ENCODE measurements around the gene SQOR. TPM values are rescaled to one million over a fixed set of nuclear protein-coding genes. Genes with fewer than 3 reads are reported as not detected.

Gene SQOR
- total and polyA plus RNA-seq, 2 donors (not counting 1 experiment from before 2014, with no cell fraction given) = 25.6 to 29.1 TPM

- H3K27me3 ChIP-seq (replicated peaks in 1 of 4; ENCODE audit: control extremely low read depth in 1 of 4, control insufficient read depth in 3 of 4, insufficient read depth in 4 of 4, low read length in 3 of 4) = no peaks in the 10 kb centered on the region
- intact Hi-C loops (cut with micrococcal nuclease) = loop anchor here (1.0 to 2.0 kb wide), 2 partner anchors 48 to 70 kb away; partner anchors contain the start of gene BLOC1S6
- H3K27ac ChIP-seq (ENCODE audit: low read length in 2 of 2) = peak overlapping the region; percentile 69 to 78
- POLR2A ChIA-PET = interaction anchor here (0.9 to 2.0 kb wide), 2 partner anchors 23 to 48 kb away, joined by 4 to 9 read pairs; partner anchors contain the start of gene BLOC1S6
- Mint-ChIP-seq H3K27ac (peak overlapping the region; percentile 97), H3K4me1 (peaks cover 42% of the 10 kb centered on the region), H3K9me3 (ENCODE audit: insufficient read depth) (no peaks in the 10 kb centered on the region), H3K4me3 (peak overlapping the region; percentile 99), H3K27me3 (no peaks in the 10 kb centered on the region)
- peaks cover 0 to 2% (median 1%) of the 10 kb centered on the region in 3 donors for H3K9me3 ChIP-seq (ENCODE audit: control extremely low read depth in 1 of 3, control insufficient read depth in 2 of 3, insufficient read depth in 1 of 3, low read length in 2 of 3)
- DNase-seq (peak; percentile 74), ATAC-seq (ENCODE audit: low read depth) (peak; percentile 59)
- CTCF ChIA-PET = interaction anchor here (1.3 to 2.4 kb wide), 8 partner anchors 9 to 233 kb away, joined by 3 to 12 read pairs (median 5); a partner anchor contains a TSS
- H2AFZ ChIP-seq (ENCODE audit: insufficient read depth, low read depth, low read length, poor library complexity, severe bottlenecking) = peak overlapping the region; percentile 93
- no peak for TF ChIP-seq EZH2 (IDR thresholded peaks at IDR 0.05; ENCODE audit: borderline replicate concordance, insufficient read depth, low read depth, low read length, poor library complexity, severe bottlenecking)
- TF ChIP-seq, protein P1, sequence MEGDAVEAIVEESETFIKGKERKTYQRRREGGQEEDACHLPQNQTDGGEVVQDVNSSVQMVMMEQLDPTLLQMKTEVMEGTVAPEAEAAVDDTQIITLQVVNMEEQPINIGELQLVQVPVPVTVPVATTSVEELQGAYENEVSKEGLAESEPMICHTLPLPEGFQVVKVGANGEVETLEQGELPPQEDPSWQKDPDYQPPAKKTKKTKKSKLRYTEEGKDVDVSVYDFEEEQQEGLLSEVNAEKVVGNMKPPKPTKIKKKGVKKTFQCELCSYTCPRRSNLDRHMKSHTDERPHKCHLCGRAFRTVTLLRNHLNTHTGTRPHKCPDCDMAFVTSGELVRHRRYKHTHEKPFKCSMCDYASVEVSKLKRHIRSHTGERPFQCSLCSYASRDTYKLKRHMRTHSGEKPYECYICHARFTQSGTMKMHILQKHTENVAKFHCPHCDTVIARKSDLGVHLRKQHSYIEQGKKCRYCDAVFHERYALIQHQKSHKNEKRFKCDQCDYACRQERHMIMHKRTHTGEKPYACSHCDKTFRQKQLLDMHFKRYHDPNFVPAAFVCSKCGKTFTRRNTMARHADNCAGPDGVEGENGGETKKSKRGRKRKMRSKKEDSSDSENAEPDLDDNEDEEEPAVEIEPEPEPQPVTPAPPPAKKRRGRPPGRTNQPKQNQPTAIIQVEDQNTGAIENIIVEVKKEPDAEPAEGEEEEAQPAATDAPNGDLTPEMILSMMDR (IDR thresholded peaks at IDR 0.05) = peak; percentile 72
- H3K4me3 ChIP-seq (ENCODE audit: control extremely low read depth in 1 of 5, extremely low read depth in 1 of 5, insufficient read depth in 1 of 5, low read depth in 2 of 5, low read length in 4 of 5) = peak overlapping the region; percentile 81 to 91 (median 86)
- under 1% methylated on average over 29 of the region's 29 CpGs for WGBS (ENCODE audit: insufficient coverage)
- peak overlapping the region; percentile 73 for H3K9ac ChIP-seq (ENCODE audit: low read length)
- peaks cover 0 to 4% of the 10 kb centered on the region in 2 experiments for H3K36me3 ChIP-seq (replicated peaks in 1 of 2; ENCODE audit: control extremely low read depth in 1 of 2, control insufficient read depth in 1 of 2, extremely low read depth in 1 of 2, insufficient read depth in 2 of 2, low read length in 1 of 2)
- no peaks in the 10 kb centered on the region for H4K20me1 ChIP-seq (ENCODE audit: control insufficient read depth, insufficient read depth, low read length, poor library complexity, severe bottlenecking)
- H3K4me2 ChIP-seq (replicated peaks; ENCODE audit: low read depth, low read length, poor library complexity, severe bottlenecking) = peak overlapping the region; percentile 85
- peaks cover 35% of the 10 kb centered on the region for H3K79me2 ChIP-seq (ENCODE audit: control insufficient read depth, insufficient read depth, low read length)
- H3K4me1 ChIP-seq (ENCODE audit: control insufficient read depth in 2 of 2, insufficient read depth in 2 of 2, low read length in 2 of 2) = peaks cover 30 to 36% of the 10 kb centered on the region in 2 donors
Measured at GRCh38 chr15:45635191-45635638, 386 bp downstream of the SQOR start.

DNA sequence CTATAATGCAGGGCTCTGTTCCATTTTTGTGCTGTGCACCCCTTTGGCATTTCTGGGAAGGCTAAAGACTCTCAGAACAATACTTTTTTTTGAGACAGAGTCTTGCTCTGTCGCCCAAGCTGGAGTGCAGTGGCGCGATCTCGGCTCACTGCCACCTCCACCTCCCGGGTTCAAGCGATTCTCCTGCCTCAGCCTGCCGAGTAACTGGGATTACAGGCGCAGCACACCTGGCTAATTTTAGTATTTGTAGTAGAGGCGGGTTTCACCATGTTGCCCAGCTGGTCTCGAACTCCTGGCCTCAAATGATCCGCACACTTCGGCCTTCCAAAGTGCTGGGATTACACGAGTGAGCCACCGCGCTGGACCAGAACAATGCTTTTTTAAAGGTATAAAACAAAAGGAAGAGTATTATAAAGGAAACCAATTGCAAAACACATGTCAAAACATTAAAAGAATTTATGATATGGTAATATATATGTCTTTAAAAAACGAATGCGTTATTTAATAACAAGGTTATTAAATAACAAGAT is 999 bp downstream of the SQOR start:
- Mint-ChIP-seq H3K4me3 (peak overlapping the region; percentile 99), H3K4me1 (peaks cover 42% of the 10 kb centered on the region), H3K9me3 (ENCODE audit: insufficient read depth) (no peaks in the 10 kb centered on the region), H3K27ac (peak overlapping the region; percentile 97), H3K27me3 (no peaks in the 10 kb centered on the region)
- WGBS (ENCODE audit: insufficient coverage) = 47% methylated on average over 10 of the region's 17 CpGs
- peaks cover 30 to 36% of the 10 kb centered on the region in 2 donors for H3K4me1 ChIP-seq (ENCODE audit: control insufficient read depth in 2 of 2, insufficient read depth in 2 of 2, low read length in 2 of 2)
- H2AFZ ChIP-seq (ENCODE audit: insufficient read depth, low read depth, low read length, poor library complexity, severe bottlenecking) = peak overlapping the region; percentile 93
- H3K36me3 ChIP-seq (replicated peaks in 1 of 2; ENCODE audit: control extremely low read depth in 1 of 2, control insufficient read depth in 1 of 2, extremely low read depth in 1 of 2, insufficient read depth in 2 of 2, low read length in 1 of 2) = peaks cover 0 to 6% of the 10 kb centered on the region in 2 experiments
- no peaks in the 10 kb centered on the region for H3K27me3 ChIP-seq (replicated peaks in 1 of 4; ENCODE audit: control extremely low read depth in 1 of 4, control insufficient read depth in 3 of 4, insufficient read depth in 4 of 4, low read length in 3 of 4)
- POLR2A ChIA-PET = interaction anchor here (0.9 to 2.0 kb wide), 2 partner anchors 23 to 48 kb away, joined by 4 to 9 read pairs; partner anchors contain the start of gene BLOC1S6
- CTCF ChIA-PET = interaction anchor here (1.3 to 1.9 kb wide), 5 partner anchors 8 to 206 kb away, joined by 3 to 12 read pairs (median 4); no protein-coding TSS in a partner anchor
- TF ChIP-seq EZH2 (IDR thresholded peaks at IDR 0.05; ENCODE audit: borderline replicate concordance, insufficient read depth, low read depth, low read length, poor library complexity, severe bottlenecking) = no peak
- TF ChIP-seq, protein P1 (IDR thresholded peaks at IDR 0.05) = peak; percentile 8
- peaks cover 0 to 2% (median under 1%) of the 10 kb centered on the region in 3 donors for H3K9me3 ChIP-seq (ENCODE audit: control extremely low read depth in 1 of 3, control insufficient read depth in 2 of 3, insufficient read depth in 1 of 3, low read length in 2 of 3)
- H3K79me2 ChIP-seq (ENCODE audit: control insufficient read depth, insufficient read depth, low read length) = peaks cover 42% of the 10 kb centered on the region
- peak overlapping the region; percentile 81 to 91 (median 86) for H3K4me3 ChIP-seq (ENCODE audit: control extremely low read depth in 1 of 5, extremely low read depth in 1 of 5, insufficient read depth in 1 of 5, low read depth in 2 of 5, low read length in 4 of 5)
- DNase-seq (no peak), ATAC-seq (ENCODE audit: low read depth) (no peak)
- no peaks in the 10 kb centered on the region for H4K20me1 ChIP-seq (ENCODE audit: control insufficient read depth, insufficient read depth, low read length, poor library complexity, severe bottlenecking)
- H3K9ac ChIP-seq (ENCODE audit: low read length) = peak overlapping the region; percentile 73
- H3K27ac ChIP-seq (ENCODE audit: low read length in 2 of 2) = peak overlapping the region in 1 of 2 donors; percentile 78
- intact Hi-C loops (cut with micrococcal nuclease) = loop anchor here (1.0 to 2.0 kb wide), 2 partner anchors 49 to 69 kb away; partner anchors contain the start of gene BLOC1S6
- peak overlapping the region; percentile 85 for H3K4me2 ChIP-seq (replicated peaks; ENCODE audit: low read depth, low read length, poor library complexity, severe bottlenecking)
